ENCODE data around the gene KPNA6. TPM values are rescaled to one million over a fixed set of nuclear protein-coding genes. Genes with fewer than 3 reads are reported as not detected.

KPNA6 gene
- total and polyA plus RNA-seq, 5 experiments from 2014 or later, result 26.5 to 66.4 (median 31.9) TPM

Small RNA genes lying within 50 kb of the gene (microRNA-seq; reads per million reads assigned to microRNA genes)
- gene MIR5585 (ENCODE audit: borderline microRNAs expressed), result not detected

Other genes with a start within 250 kb of the KPNA6 start
- 100 to 1,000 TPM; 230 to 235 TPM for gene PTP4A2, start 169.7 kb upstream of the KPNA6 start, total RNA-seq
- gene PTP4A2, start 169.7 kb upstream of the KPNA6 start, polyA plus RNA-seq, result 100 to 1,000 TPM; 287 to 748 (median 546) TPM
- 100 to 1,000 TPM; 121 to 130 TPM for gene KHDRBS1, start 94.2 kb upstream of the KPNA6 start, total RNA-seq
- gene KHDRBS1, start 94.2 kb upstream of the KPNA6 start, polyA plus RNA-seq, result 100 to 1,000 TPM in 1 of 3 donors, 10 to 100 TPM in 2; 92.1 to 115 (median 99.2) TPM
- gene TMEM39B, start 35.1 kb upstream of the KPNA6 start, total RNA-seq, result 10 to 100 TPM; 25.1 to 26.1 TPM
- gene TMEM39B, start 35.1 kb upstream of the KPNA6 start, polyA plus RNA-seq, result 1 to 10 TPM; 2.4 to 4.8 (median 4.5) TPM
- gene TXLNA, start 71.6 kb downstream of the KPNA6 start, total RNA-seq, result 10 to 100 TPM; 35.7 to 36.0 TPM
- gene TXLNA, start 71.6 kb downstream of the KPNA6 start, polyA plus RNA-seq, result 10 to 100 TPM; 19.0 to 28.3 (median 24.4) TPM
- 1 to 10 TPM; 6.5 to 7.0 TPM for gene CCDC28B, start 92.5 kb downstream of the KPNA6 start, total RNA-seq
- gene CCDC28B, start 92.5 kb downstream of the KPNA6 start, polyA plus RNA-seq, result 10 to 100 TPM; 15.4 to 17.3 (median 16.3) TPM
- 1 to 10 TPM; 1.7 to 2.1 TPM for gene IQCC, start 97.6 kb downstream of the KPNA6 start, total RNA-seq
- gene IQCC, start 97.6 kb downstream of the KPNA6 start, polyA plus RNA-seq, result under 1 TPM; 0.60 to 0.92 (median 0.73) TPM
- under 1 TPM in 1 of 2 experiments, not detected in 1; 0.22 TPM for gene DCDC2B, start 101.0 kb downstream of the KPNA6 start, total RNA-seq
- gene DCDC2B, start 101.0 kb downstream of the KPNA6 start, polyA plus RNA-seq, result under 1 TPM in 1 of 3 donors, not detected in 2; 0.08 TPM
- gene TMEM234, start 114.3 kb downstream of the KPNA6 start, total RNA-seq, result 10 to 100 TPM; 24.3 to 26.4 TPM
- 1 to 10 TPM; 2.1 to 4.9 (median 4.4) TPM for gene TMEM234, start 114.3 kb downstream of the KPNA6 start, polyA plus RNA-seq
- gene EIF3I, start 114.4 kb downstream of the KPNA6 start, total RNA-seq, result 10 to 100 TPM; 80.3 to 96.9 TPM
- 100 to 1,000 TPM; 167 to 181 (median 179) TPM for gene EIF3I, start 114.4 kb downstream of the KPNA6 start, polyA plus RNA-seq
- 1 to 10 TPM; 1.5 to 1.7 TPM for gene FAM167B, start 139.2 kb downstream of the KPNA6 start, total RNA-seq
- not detected for gene FAM167B, start 139.2 kb downstream of the KPNA6 start, polyA plus RNA-seq
- gene LCK, start 143.2 kb downstream of the KPNA6 start, total RNA-seq, result 100 to 1,000 TPM; 509 to 515 TPM
- gene LCK, start 143.2 kb downstream of the KPNA6 start, polyA plus RNA-seq, result 1,000 to 10,000 TPM in 1 of 3 donors, 100 to 1,000 TPM in 2; 876 to 1,069 (median 952) TPM
- 100 to 1,000 TPM; 154 to 156 TPM for gene HDAC1, start 184.0 kb downstream of the KPNA6 start, total RNA-seq
- gene HDAC1, start 184.0 kb downstream of the KPNA6 start, polyA plus RNA-seq, result 100 to 1,000 TPM; 171 to 202 (median 173) TPM
- gene MARCKSL1, start 228.2 kb downstream of the KPNA6 start, total RNA-seq, result 10 to 100 TPM; 39.1 to 41.1 TPM
- 10 to 100 TPM; 37.8 to 81.4 (median 72.7) TPM for gene MARCKSL1, start 228.2 kb downstream of the KPNA6 start, polyA plus RNA-seq